SHP77 treated with DMSO at 0.1 percent for 48 hours (cell line): Measurements from ENCODE around the gene LAPTM4A.
"Not testable (repeated sequence)": the region's sequence is repeated elsewhere in the genome, so short reads cannot be mapped to it uniquely, and the experiment has no call there.

ENCODE experiments used
- DNase-seq: peaks from one replicate; lab custom pipeline; 2025; lab: John Stamatoyannopoulos, UW

The LAPTM4A gene

GRCh38 chr2:20050646-20051531 lies 539 bp downstream of the LAPTM4A start:
- peak; percentile 18 for DNase-seq

- DNase-seq: no peak
Measured at GRCh38 chr2:20050104-20050645, 1.3 kb downstream of the LAPTM4A start.

DNA sequence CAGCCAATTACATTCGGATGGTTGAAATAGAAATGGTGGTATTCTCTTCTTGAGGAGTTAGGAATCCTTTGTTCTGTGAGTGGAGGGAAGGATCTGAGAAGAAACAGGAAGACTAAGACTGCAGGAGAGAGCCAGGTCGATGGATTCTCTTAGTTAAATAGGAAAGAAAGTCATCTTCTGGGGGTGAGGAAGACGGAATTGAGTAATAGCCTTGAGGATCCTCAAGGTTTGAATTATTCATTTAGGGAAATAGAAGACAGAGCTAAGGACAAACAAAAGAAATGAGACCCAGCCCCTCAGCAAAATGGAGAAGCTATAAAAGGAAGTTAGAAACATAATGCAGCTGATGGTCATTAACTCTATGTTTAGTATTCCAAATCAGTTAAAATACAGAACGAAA lies 1.8 kb downstream of the LAPTM4A start:
- DNase-seq: no peak

DNA sequence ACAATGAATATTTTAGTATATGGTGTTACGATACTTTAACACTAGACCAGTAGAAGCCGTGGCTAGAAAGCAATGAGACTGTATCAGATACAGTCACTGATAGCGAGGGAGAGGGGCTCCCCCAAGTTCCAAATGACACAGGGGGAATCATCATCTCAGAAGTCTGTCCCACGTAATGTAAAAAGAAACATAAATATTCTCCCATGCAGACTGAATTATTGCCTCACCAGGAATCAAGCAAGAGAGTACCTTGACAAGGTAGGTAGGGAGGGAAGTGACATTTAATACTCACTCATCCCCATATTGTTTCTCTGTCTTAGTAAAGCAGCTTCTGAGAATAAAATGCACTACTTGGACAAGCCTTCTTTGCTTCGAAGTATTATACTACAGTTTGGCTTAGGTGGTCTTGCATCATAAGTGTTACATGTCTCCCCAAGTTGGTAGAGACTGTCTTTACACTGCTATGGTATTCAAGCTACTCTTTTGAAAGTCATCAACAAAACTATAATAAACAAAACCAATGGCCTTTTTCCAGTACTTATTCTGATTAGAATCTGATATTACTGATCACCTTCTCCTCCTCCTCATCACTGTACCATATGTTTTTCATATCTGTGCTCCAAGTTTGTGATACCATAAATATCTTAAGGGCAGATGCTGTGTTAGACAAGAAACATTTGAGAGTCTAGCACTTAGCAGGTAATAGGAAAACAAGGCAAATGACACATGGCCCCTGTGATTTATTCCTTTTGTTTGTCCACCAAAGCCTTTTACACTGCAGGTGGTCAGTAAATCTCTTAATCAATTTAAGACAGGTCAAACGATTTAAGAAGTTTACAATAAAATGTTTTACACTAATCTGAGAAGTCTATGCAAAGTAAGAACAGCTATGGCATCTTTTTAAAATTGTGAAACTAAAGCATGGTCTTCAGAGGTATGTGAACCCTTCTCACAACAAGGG lies 2.7 kb downstream of the LAPTM4A start:
- no peak for DNase-seq

DNA sequence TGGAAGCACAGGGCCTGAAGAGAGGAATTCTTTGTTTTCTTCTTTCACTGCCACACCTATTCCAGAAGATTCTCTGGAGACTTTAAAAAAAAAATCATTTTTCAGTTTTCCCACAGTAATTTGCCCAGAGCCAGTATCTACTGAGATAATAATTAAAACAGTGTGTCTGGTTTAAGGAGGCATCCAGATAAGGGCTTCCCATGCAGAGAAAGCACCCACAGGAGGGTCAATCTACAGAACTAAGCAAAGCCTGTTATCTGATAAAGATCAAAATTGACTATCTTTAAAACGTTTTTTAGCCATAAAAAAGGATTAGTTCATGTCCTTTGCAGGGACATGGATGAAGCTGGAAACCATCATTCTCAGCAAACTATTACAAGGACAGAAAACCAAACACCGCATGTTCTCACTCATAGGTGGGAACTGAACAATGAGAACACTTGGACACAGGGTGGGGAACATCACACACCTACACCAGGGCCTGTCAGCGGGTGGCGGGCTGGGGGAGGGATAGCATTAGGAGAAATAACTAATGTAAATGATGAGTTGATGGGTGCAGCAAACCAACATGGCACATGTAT lies 5.6 kb downstream of the LAPTM4A start:
- not testable (repeated sequence) for DNase-seq

GRCh38 chr2:20044778-20045177 lies 6.7 kb downstream of the LAPTM4A start:
- no peak for DNase-seq

- DNase-seq: no peak
Measured at GRCh38 chr2:20042531-20042930, 8.9 kb downstream of the LAPTM4A start.

GRCh38 chr2:20040489-20041172 lies 10.8 kb downstream of the LAPTM4A start:
- DNase-seq: no peak

DNA sequence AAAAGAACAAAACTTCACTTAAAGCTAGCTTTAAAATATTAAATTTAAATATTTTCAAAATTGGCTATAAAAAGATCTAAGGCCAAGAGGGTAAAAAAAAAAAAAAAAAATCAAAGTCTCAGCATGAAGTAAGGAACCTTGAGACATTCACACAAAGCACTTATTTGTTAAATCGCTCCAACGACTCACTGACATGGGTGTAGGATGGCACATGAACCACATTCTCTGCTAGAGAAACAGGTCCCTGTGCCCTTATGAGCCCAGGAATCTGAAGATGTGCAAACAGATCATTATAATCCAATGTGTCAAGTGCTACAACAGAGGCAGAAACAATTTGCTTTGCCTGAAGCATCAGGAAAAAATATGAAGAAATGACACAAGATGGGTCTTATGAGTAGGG lies 13.8 kb downstream of the LAPTM4A start:
- DNase-seq: no peak

DNA sequence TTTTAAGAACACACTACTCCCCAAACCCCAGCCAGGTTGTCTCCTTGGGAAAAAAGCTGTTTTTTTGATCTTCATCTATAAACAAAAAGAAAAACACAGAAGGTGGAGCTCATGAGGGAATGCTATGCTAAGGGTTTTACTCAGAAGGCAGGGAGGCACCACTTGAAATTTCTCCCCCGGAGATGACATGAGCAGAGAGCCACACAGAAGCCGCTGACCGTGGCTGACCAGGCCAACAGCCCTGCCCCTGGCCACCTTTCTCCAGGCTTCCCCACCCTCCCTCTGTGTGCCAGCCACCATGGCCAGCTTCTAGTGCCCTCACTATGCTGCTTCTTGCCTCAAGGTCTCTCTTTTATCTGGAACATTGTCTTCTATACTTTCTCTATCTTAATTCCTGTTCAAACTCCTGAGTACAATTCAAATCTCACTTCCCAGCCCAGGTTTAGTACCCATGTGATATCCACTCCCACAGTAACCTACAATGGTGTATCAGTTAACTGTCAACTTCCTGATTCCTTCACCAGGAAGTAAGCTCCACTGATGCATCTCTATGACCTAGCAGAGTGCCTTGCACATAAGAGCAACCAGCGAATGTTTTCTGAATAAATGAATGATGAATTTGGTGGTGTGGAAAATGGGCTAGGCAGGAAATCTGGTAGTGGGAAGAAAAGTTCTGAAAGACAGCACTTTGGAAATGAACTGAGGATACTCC lies 15.3 kb downstream of the LAPTM4A start:
- no peak for DNase-seq

DNA sequence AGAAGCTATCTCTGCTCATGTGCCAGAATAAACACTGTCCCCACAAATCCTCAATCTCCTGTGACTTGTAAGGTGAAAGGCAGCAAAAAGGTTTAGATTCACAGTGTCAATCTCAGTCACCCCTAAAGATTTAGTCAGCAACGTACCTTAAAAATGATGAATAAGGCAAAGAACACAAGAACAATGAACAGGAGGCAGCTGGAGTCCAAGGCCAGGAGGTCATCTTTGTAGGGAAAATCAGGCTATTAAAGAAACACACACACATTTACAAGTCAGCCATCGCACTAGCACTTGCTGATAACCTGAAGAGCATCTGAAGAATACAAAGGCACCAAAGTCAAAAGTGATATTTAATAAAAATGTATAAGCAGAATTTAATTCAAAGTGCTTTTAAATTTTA lies 16.6 kb downstream of the LAPTM4A start:
- no peak for DNase-seq

DNA sequence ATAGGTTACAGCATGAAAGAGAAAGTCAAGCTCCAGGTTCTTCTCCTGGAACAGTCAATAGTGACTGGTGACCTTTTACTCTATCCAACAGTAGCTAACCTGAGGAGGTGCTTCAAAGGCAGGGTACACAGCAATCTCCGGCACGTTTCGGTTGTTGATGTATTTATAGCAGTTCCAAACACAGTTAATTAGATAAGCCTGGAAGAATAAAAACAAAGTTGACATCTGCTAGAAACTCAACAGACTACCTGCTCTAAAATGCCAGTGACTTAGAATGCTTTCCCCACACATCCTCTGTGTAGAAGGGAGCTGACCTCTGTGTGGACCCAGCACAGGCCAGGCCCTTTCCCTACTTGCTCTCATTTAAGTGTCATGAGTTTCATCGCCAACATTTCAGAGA lies 17.2 kb downstream of the LAPTM4A start:
- no peak for DNase-seq

GRCh38 chr2:20033322-20033721 lies 18.1 kb downstream of the LAPTM4A start:
- no peak for DNase-seq

- no peak for DNase-seq
Measured at GRCh38 chr2:20030224-20030623, 21.2 kb downstream of the LAPTM4A start.

GRCh38 chr2:20027705-20028434 lies 23.6 kb downstream of the LAPTM4A start:
- DNase-seq: no peak

DNA sequence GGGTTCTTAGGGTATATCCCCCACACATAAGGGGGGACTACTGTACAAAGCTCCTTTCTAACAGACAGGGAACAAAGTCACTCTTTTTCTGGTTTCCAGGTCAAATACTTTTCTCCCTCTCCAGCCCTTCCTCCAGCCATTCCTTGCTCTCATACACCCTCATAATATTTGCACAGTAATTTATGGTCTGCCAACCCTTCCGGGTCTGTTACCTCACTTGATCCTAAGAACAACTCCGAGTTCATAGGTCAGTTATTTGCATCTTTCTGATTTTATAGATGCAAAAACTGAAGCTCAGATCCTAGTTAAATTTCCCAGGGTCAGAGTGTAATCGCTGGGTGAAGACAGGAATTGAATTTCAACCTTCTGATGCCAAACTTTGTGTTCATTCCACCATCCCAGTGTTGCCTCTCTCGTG lies 24.2 kb downstream of the LAPTM4A start:
- no peak for DNase-seq

- no peak for DNase-seq
Measured at GRCh38 chr2:20025065-20025786, 26.2 kb downstream of the LAPTM4A start.

DNA sequence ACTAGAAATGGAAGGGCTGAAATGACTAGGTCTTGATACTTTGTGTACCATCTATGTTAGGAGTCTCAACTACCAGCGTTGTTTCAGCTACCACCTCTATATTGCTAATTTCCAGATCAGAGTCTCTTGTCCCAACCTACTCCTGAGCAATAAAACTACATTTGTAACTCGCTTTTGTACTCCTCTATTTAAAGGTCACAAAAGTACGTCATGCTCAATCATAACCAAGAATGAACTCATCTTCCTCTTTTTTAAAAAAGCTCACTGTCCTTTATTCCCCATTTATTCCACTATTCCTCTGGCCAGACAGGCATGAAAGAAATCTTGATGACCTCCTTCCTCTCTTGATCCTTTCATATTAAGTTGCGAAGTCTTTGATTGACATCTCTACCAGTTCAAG lies 27.7 kb downstream of the LAPTM4A start:
- no peak for DNase-seq

- DNase-seq: no peak
Measured at GRCh38 chr2:20021405-20022009, 29.9 kb downstream of the LAPTM4A start.
